Measurements from ENCODE around the gene ZPLD1. TPM values are rescaled to one million over a fixed set of nuclear protein-coding genes. Genes with fewer than 3 reads are reported as not detected.

The ZPLD1 gene
- total RNA-seq, 4 donors from 2014 or later = 0.26 TPM; not detected in 3

DNA sequence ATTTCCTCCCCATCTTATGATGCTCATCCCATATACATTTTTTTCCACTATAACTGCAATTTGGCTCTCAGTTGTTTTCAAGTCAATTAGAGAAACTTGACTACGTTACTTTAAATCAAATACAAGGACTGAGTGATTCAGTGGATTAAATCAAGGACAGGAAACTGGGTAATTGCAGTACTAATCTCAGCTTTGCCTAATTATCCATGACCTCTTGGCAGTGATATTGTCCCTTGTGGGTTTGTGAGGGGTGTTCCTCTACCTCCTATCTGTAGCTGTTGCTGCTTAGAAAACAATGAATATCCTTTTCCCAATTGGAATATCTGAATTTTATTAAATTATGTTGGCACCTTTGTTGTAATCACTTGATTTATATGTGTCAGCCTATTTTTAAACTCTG lies 79.4 kb downstream of the ZPLD1 start:
- no peak overlapping the region for H3K4me3 ChIP-seq
- H3K27ac ChIP-seq (replicated peaks in 1 of 4) = no peak overlapping the region
- no peaks in the 10 kb centered on the region for H3K9me3 ChIP-seq
- intact Hi-C loops (cut with DNase I) = no loop called here
- WGBS = 71% methylated on average over 1 of the region's 1 CpG
- DNase-seq (ENCODE audit: extremely low spot score) = no peak
- no peaks in the 10 kb centered on the region for H3K27me3 ChIP-seq
- H3K4me1 ChIP-seq = no peaks in the 10 kb centered on the region
- TF ChIP-seq, protein P1, sequence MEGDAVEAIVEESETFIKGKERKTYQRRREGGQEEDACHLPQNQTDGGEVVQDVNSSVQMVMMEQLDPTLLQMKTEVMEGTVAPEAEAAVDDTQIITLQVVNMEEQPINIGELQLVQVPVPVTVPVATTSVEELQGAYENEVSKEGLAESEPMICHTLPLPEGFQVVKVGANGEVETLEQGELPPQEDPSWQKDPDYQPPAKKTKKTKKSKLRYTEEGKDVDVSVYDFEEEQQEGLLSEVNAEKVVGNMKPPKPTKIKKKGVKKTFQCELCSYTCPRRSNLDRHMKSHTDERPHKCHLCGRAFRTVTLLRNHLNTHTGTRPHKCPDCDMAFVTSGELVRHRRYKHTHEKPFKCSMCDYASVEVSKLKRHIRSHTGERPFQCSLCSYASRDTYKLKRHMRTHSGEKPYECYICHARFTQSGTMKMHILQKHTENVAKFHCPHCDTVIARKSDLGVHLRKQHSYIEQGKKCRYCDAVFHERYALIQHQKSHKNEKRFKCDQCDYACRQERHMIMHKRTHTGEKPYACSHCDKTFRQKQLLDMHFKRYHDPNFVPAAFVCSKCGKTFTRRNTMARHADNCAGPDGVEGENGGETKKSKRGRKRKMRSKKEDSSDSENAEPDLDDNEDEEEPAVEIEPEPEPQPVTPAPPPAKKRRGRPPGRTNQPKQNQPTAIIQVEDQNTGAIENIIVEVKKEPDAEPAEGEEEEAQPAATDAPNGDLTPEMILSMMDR (IDR thresholded peaks at IDR 0.05) = no peak
- no peaks in the 10 kb centered on the region for H3K36me3 ChIP-seq

DNA sequence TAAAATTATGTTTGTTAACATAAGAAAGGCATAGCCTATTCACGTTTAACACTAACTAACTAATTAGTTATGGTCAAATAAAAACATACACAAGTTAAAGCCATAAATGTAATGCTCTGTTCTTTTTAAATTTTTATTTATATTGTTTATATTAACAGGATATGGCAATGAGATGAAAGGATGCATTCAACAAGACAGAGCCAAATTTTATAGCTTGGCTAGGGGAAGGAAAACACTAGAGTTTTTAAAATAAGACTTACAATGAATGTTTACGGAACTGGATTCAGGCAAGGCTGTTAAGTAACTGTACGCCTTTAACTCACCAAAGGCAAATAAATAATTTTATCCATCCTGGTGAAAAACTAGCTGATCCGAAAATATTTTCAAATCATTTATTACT lies 86.4 kb downstream of the ZPLD1 start:
- no peak overlapping the region for H3K4me3 ChIP-seq
- H3K36me3 ChIP-seq = no peaks in the 10 kb centered on the region
- H3K9me3 ChIP-seq = no peaks in the 10 kb centered on the region
- no peak overlapping the region for H3K27ac ChIP-seq (replicated peaks in 1 of 4)
- no peaks in the 10 kb centered on the region for H3K4me1 ChIP-seq
- no peaks in the 10 kb centered on the region for H3K27me3 ChIP-seq
- DNase-seq (ENCODE audit: extremely low spot score) = no peak
- 69% methylated on average over 4 of the region's 4 CpGs for WGBS
- intact Hi-C loops (cut with DNase I) = no loop called here
- TF ChIP-seq POLR2A (IDR thresholded peaks at IDR 0.05; ENCODE audit: low read depth) = no peak
- TF ChIP-seq, protein P1 (IDR thresholded peaks at IDR 0.05) = no peak
- TF ChIP-seq POLR2AphosphoS5 (IDR thresholded peaks at IDR 0.05) = no peak
- no peak for TF ChIP-seq EP300 (IDR thresholded peaks at IDR 0.05)

GRCh38 chr3:102525624-102526023 lies 90.8 kb downstream of the ZPLD1 start:
- H3K4me3 ChIP-seq = no peak overlapping the region
- no peaks in the 10 kb centered on the region for H3K9me3 ChIP-seq
- TF ChIP-seq POLR2AphosphoS5 (IDR thresholded peaks at IDR 0.05) (no peak), EP300 (IDR thresholded peaks at IDR 0.05) (no peak), POLR2A (IDR thresholded peaks at IDR 0.05; ENCODE audit: low read depth) (no peak)
- TF ChIP-seq, protein P1 (IDR thresholded peaks at IDR 0.05) = no peak
- no peaks in the 10 kb centered on the region for H3K4me1 ChIP-seq
- intact Hi-C loops (cut with DNase I) = no loop called here
- H3K27ac ChIP-seq (replicated peaks in 1 of 4) = no peak overlapping the region
- no peak for DNase-seq (ENCODE audit: extremely low spot score)
- H3K36me3 ChIP-seq = no peaks in the 10 kb centered on the region
- H3K27me3 ChIP-seq = no peaks in the 10 kb centered on the region

DNA sequence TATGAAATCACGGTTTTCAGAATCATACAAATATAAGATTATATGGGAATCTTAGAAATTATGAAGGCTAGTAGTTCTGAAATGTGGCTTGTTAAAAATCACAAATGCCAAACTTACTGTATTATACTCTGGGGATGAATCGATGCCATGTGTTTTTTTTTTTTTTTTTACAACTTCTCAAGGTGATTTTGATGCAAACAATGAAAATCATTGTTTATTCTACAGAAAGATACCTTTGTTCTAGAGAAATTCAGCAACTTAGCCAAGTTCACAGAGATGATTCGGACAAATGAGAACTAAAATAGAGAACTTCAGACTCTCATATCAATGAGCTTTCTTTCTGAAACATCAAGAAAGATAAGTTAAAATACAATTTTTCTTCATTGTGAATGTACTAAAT lies 92.0 kb downstream of the ZPLD1 start:
- TF ChIP-seq, protein P1 (IDR thresholded peaks at IDR 0.05) = no peak
- TF ChIP-seq POLR2AphosphoS5 (IDR thresholded peaks at IDR 0.05) (no peak), EP300 (IDR thresholded peaks at IDR 0.05) (no peak), POLR2A (IDR thresholded peaks at IDR 0.05; ENCODE audit: low read depth) (no peak)

GRCh38 chr3:102528727-102529126 lies 93.9 kb downstream of the ZPLD1 start:
- intact Hi-C loops (cut with DNase I) = no loop called here
- Histone ChIP-seq H3K27ac (replicated peaks in 1 of 4) (no peak overlapping the region), H3K4me3 (no peak overlapping the region), H3K4me1 (no peaks in the 10 kb centered on the region), H3K9me3 (no peaks in the 10 kb centered on the region), H3K27me3 (no peaks in the 10 kb centered on the region), H3K36me3 (no peaks in the 10 kb centered on the region)
- TF ChIP-seq, protein P1 (IDR thresholded peaks at IDR 0.05) = no peak
- no peak for TF ChIP-seq POLR2AphosphoS5 (IDR thresholded peaks at IDR 0.05)
- no peak for TF ChIP-seq POLR2A (IDR thresholded peaks at IDR 0.05; ENCODE audit: low read depth)
- TF ChIP-seq EP300 (IDR thresholded peaks at IDR 0.05) = no peak
- DNase-seq (ENCODE audit: extremely low spot score) = no peak

More for the DNA sequence above, 92.0 kb downstream of the ZPLD1 start:
- intact Hi-C loops (cut with DNase I) = no loop called here
- Histone ChIP-seq H3K4me3 (no peak overlapping the region), H3K27ac (replicated peaks in 1 of 4) (no peak overlapping the region), H3K27me3 (no peaks in the 10 kb centered on the region), H3K4me1 (no peaks in the 10 kb centered on the region), H3K9me3 (no peaks in the 10 kb centered on the region), H3K36me3 (no peaks in the 10 kb centered on the region)
- 83% methylated on average over 3 of the region's 3 CpGs for WGBS
- no peak for DNase-seq (ENCODE audit: extremely low spot score)

Data from esophagus muscularis mucosa (tissue), 4 donors.